ENCODE data around the gene C8A. TPM values are rescaled to one million over a fixed set of nuclear protein-coding genes. Genes with fewer than 3 reads are reported as not detected.

The C8A gene
- not detected for polyA plus RNA-seq (2013, experiment 1 of 2)
- not detected for polyA plus RNA-seq (2013, experiment 2 of 2)

GRCh38 chr1:56854521-56855099 lies at the start of gene C8A:
Gene C8A (plus strand): TSS chr1:56854797. CDS start chr1:56854902, 105 bp downstream.
- WGBS, result 98% methylated on average over 2 of the region's 3 CpGs
- Histone ChIP-seq H3K9me3 (ENCODE audit: insufficient read depth, low read depth, low read length) (no peaks in the 10 kb centered on the region), H3K36me3 (ENCODE audit: insufficient read depth, low read length) (no peaks in the 10 kb centered on the region), H3K27me3 (ENCODE audit: insufficient read depth, low read length) (no peaks in the 10 kb centered on the region), H3K9ac (ENCODE audit: low read depth, low read length) (no peak within 1 kb of the TSS), H3K4me3 (ENCODE audit: low read length) (no peak within 1 kb of the TSS), H3K27ac (ENCODE audit: low read depth, low read length) (no peak within 1 kb of the TSS), H3K4me1 (ENCODE audit: insufficient read depth, low read length) (peaks cover 11% of the 10 kb centered on the region; the same call in 1 of the 2 replicates)

GRCh38 chr1:56806804-56807203 lies 47.8 kb upstream of the C8A start:
- no peak overlapping the region for H3K4me3 ChIP-seq (ENCODE audit: low read length)
- H3K9me3 ChIP-seq (ENCODE audit: insufficient read depth, low read depth, low read length), result no peaks in the 10 kb centered on the region
- H3K9ac ChIP-seq (ENCODE audit: low read depth, low read length), result no peak overlapping the region
- no peak overlapping the region for H3K27ac ChIP-seq (ENCODE audit: low read depth, low read length)
- WGBS, result 57% methylated on average over 3 of the region's 3 CpGs
- H3K36me3 ChIP-seq (ENCODE audit: insufficient read depth, low read length), result no peaks in the 10 kb centered on the region
- H3K27me3 ChIP-seq (ENCODE audit: insufficient read depth, low read length), result no peaks in the 10 kb centered on the region
- H3K4me1 ChIP-seq (ENCODE audit: insufficient read depth, low read length), result peaks cover 3% of the 10 kb centered on the region; the same call in 1 of the 2 replicates

DNA sequence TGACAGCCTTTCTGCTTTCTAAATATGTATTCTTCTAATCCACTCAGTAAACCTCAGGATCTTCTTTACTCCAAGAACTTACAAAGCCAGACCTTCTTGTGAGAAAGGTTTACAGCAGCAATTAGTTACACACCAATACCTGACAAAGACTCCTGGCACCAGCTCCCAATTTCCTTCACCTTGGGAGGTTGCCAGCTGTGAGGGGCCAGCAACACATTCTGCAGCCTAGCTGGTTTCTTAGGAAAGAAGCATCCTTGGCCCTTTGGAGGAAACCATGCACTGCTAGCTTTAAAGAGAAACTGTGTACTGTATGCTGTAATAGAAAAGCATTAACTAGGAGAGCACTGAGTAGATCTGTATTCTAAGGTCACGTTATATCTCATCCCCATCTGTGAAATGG lies 46.2 kb upstream of the C8A start:
- no peak overlapping the region for H3K9ac ChIP-seq (ENCODE audit: low read depth, low read length)
- 100% methylated on average over 1 of the region's 1 CpG for WGBS
- no peaks in the 10 kb centered on the region for H3K36me3 ChIP-seq (ENCODE audit: insufficient read depth, low read length)
- H3K27ac ChIP-seq (ENCODE audit: low read depth, low read length), result no peak overlapping the region
- H3K9me3 ChIP-seq (ENCODE audit: insufficient read depth, low read depth, low read length), result no peaks in the 10 kb centered on the region
- H3K27me3 ChIP-seq (ENCODE audit: insufficient read depth, low read length), result no peaks in the 10 kb centered on the region
- H3K4me1 ChIP-seq (ENCODE audit: insufficient read depth, low read length), result peaks cover 3% of the 10 kb centered on the region; the same call in 1 of the 2 replicates
- no peak overlapping the region for H3K4me3 ChIP-seq (ENCODE audit: low read length)

DNA sequence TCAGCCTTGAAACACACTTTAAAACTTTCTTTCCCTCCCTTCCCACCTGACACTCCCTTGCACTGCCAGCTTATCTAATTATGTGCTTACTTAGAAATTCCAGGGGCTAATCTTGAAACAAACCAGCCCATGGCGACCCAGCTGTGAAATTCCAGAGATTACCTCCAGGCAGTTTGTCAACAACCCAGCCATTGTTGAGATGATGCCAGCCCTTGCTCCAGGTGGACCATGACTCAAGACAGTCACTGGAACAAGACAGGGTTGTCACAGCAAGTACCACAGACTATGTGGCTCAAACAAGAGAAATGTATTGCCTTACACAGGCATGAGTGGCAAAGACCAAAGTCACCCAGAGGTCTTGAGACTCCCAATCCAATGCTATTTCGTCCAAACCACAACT lies 43.3 kb upstream of the C8A start:
- WGBS, result 41% methylated on average over 1 of the region's 2 CpGs
- H3K36me3 ChIP-seq (ENCODE audit: insufficient read depth, low read length), result no peaks in the 10 kb centered on the region
- no peak overlapping the region for H3K9ac ChIP-seq (ENCODE audit: low read depth, low read length)
- no peak overlapping the region for H3K27ac ChIP-seq (ENCODE audit: low read depth, low read length)
- peaks cover 3% of the 10 kb centered on the region; the same call in 1 of the 2 replicates for H3K4me1 ChIP-seq (ENCODE audit: insufficient read depth, low read length)
- no peak overlapping the region for H3K4me3 ChIP-seq (ENCODE audit: low read length)
- no peaks in the 10 kb centered on the region for H3K27me3 ChIP-seq (ENCODE audit: insufficient read depth, low read length)
- 0 out of 2 replicates have a peak, but pooled peaks cover 2% of the 10 kb centered on the region for H3K9me3 ChIP-seq (ENCODE audit: insufficient read depth, low read depth, low read length)

GRCh38 chr1:56814205-56814604 lies 40.4 kb upstream of the C8A start:
- H3K27ac ChIP-seq (ENCODE audit: low read depth, low read length), result no peak overlapping the region
- H3K4me1 ChIP-seq (ENCODE audit: insufficient read depth, low read length), result peaks cover 9% of the 10 kb centered on the region; the same call in 1 of the 2 replicates
- WGBS, result 93% methylated on average over 2 of the region's 2 CpGs
- no peaks in the 10 kb centered on the region for H3K27me3 ChIP-seq (ENCODE audit: insufficient read depth, low read length)
- no peak overlapping the region for H3K9ac ChIP-seq (ENCODE audit: low read depth, low read length)
- H3K9me3 ChIP-seq (ENCODE audit: insufficient read depth, low read depth, low read length), result 0 out of 2 replicates have a peak, but pooled peaks cover 2% of the 10 kb centered on the region
- H3K4me3 ChIP-seq (ENCODE audit: low read length), result no peak overlapping the region
- no peaks in the 10 kb centered on the region for H3K36me3 ChIP-seq (ENCODE audit: insufficient read depth, low read length)

GRCh38 chr1:56816264-56816663 lies 38.3 kb upstream of the C8A start:
- 0 out of 2 replicates have a peak, but pooled peaks cover 2% of the 10 kb centered on the region for H3K9me3 ChIP-seq (ENCODE audit: insufficient read depth, low read depth, low read length)
- no peaks in the 10 kb centered on the region for H3K27me3 ChIP-seq (ENCODE audit: insufficient read depth, low read length)
- no peak overlapping the region for H3K27ac ChIP-seq (ENCODE audit: low read depth, low read length)
- no peaks in the 10 kb centered on the region for H3K36me3 ChIP-seq (ENCODE audit: insufficient read depth, low read length)
- WGBS, result 92% methylated on average over 1 of the region's 1 CpG
- H3K4me1 ChIP-seq (ENCODE audit: insufficient read depth, low read length), result peaks cover 18% of the 10 kb centered on the region; the same call in 1 of the 2 replicates
- H3K9ac ChIP-seq (ENCODE audit: low read depth, low read length), result no peak overlapping the region
- H3K4me3 ChIP-seq (ENCODE audit: low read length), result no peak overlapping the region

DNA sequence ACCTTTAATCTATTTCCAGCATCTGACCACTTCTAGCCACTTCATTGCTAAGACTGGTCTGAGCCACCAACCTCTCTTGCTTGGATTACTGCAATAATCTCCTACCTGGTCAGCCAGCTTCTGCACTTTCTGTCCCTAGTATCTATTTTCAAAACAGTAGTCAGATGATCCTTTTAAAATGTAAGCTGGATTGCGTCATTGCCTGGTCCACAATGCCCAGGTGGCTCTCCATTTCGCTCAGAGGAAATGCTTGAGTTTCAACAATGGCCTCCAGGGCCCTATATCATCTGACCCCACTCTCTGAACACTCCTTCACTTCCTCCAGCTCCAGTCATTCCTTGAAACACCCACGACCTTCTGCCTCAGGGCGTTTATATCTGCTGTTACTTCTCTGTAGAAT lies 37.7 kb upstream of the C8A start:
- 0 out of 2 replicates have a peak, but pooled peaks cover 2% of the 10 kb centered on the region for H3K9me3 ChIP-seq (ENCODE audit: insufficient read depth, low read depth, low read length)
- 88% methylated on average over 4 of the region's 4 CpGs for WGBS
- peaks cover 15% of the 10 kb centered on the region; the same call in 1 of the 2 replicates for H3K4me1 ChIP-seq (ENCODE audit: insufficient read depth, low read length)

GRCh38 chr1:56817716-56818463 lies 36.7 kb upstream of the C8A start:
- Histone ChIP-seq H3K9ac (ENCODE audit: low read depth, low read length) (no peak overlapping the region), H3K9me3 (ENCODE audit: insufficient read depth, low read depth, low read length) (0 out of 2 replicates have a peak, but pooled peaks cover 2% of the 10 kb centered on the region), H3K4me3 (ENCODE audit: low read length) (no peak overlapping the region), H3K27me3 (ENCODE audit: insufficient read depth, low read length) (peaks cover 7% of the 10 kb centered on the region; the same call in 1 of the 2 replicates), H3K27ac (ENCODE audit: low read depth, low read length) (no peak overlapping the region), H3K4me1 (ENCODE audit: insufficient read depth, low read length) (peaks cover 15% of the 10 kb centered on the region; the same call in 1 of the 2 replicates), H3K36me3 (ENCODE audit: insufficient read depth, low read length) (no peaks in the 10 kb centered on the region)
- WGBS, result 94% methylated on average over 6 of the region's 6 CpGs

More for the DNA sequence above, 37.7 kb upstream of the C8A start:
- no peaks in the 10 kb centered on the region for H3K36me3 ChIP-seq (ENCODE audit: insufficient read depth, low read length)
- no peak overlapping the region for H3K9ac ChIP-seq (ENCODE audit: low read depth, low read length)
- H3K27ac ChIP-seq (ENCODE audit: low read depth, low read length), result no peak overlapping the region
- H3K27me3 ChIP-seq (ENCODE audit: insufficient read depth, low read length), result peaks cover 4% of the 10 kb centered on the region; the same call in 1 of the 2 replicates
- H3K4me3 ChIP-seq (ENCODE audit: low read length), result no peak overlapping the region

DNA sequence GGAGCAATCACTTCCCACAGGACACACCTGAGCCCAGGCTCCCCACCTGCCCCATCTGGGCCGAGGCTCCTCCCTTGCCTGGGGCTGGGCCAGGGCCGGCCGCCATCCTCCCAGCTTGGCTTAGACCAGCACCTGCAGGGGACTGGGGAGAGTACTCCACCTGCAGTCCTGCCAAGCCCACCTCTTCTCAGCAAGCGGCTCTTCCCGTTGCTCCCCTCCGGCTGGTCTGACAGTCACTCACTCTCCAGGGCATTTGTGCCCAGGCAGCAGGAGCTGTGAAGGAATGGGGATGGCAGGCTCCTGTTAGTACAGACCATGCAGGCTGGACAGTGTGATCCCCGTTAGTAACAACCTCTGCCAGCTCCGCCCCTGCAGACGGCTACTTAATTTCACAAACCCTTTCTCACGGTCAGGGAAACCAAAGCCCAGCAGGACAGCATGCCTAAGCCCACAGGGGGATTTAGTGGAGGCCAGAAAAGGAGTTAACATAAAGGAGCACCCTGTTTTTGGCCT lies 35.2 kb upstream of the C8A start, which contains the start of gene FYB2:
Gene FYB2 (minus strand): TSS at position 18 of the 513 bp plus-strand sequence. CDS start 114 bp downstream, outside the sequence.
- peaks cover 15% of the 10 kb centered on the region; the same call in 1 of the 2 replicates for H3K4me1 ChIP-seq (ENCODE audit: insufficient read depth, low read length)
- no peaks in the 10 kb centered on the region for H3K36me3 ChIP-seq (ENCODE audit: insufficient read depth, low read length)
- WGBS, result 30% methylated on average over 10 of the region's 10 CpGs
- H3K4me3 ChIP-seq (ENCODE audit: low read length), result peak within 1 kb of the TSS; percentile 34; the same call in 1 of the 2 replicates
- H3K27ac ChIP-seq (ENCODE audit: low read depth, low read length), result peak within 1 kb of the TSS; percentile 31; the same call in 1 of the 2 replicates
- peaks cover 7% of the 10 kb centered on the region; the same call in 1 of the 2 replicates for H3K27me3 ChIP-seq (ENCODE audit: insufficient read depth, low read length)
- H3K9ac ChIP-seq (ENCODE audit: low read depth, low read length), result no peak within 1 kb of the TSS
- H3K9me3 ChIP-seq (ENCODE audit: insufficient read depth, low read depth, low read length), result 0 out of 2 replicates have a peak, but pooled peaks cover 2% of the 10 kb centered on the region

DNA sequence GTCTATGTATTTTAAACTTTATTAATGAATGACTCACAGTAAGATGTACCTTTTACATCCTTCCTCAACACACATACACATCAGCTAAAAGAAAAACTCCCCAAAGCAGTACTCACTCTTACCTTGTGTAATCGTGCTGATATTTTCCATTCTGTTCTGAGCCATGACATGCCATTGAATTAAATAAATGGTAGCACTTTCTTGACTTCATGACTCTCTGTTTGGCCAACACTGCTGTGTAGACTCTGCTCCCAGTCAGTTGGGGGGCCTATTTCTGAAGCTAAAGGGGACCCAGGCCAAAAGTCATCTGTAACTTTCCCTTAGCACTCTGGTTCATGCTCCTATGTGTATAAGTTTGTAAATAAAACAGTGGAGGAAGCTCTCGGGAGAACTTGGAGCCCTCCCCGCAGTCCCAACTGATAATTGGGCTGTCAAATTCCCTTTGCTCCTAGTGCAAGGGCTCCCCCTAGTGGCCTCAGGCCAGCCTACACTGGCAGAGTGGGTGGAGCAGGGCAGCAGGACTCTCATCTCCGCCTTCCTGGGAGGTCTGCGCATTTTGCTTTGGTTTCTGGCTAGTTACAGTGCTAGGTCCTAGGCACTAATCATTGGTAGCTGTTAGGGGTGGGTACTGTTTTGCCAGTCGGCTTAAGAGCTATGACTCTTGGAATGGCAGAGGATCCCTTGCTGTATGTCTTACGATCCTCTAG lies 33.7 kb upstream of the C8A start:
- Histone ChIP-seq H3K36me3 (ENCODE audit: insufficient read depth, low read length) (no peaks in the 10 kb centered on the region), H3K9me3 (ENCODE audit: insufficient read depth, low read depth, low read length) (no peaks in the 10 kb centered on the region), H3K9ac (ENCODE audit: low read depth, low read length) (no peak overlapping the region), H3K4me3 (ENCODE audit: low read length) (no peak overlapping the region), H3K27ac (ENCODE audit: low read depth, low read length) (no peak overlapping the region), H3K4me1 (ENCODE audit: insufficient read depth, low read length) (peaks cover 15% of the 10 kb centered on the region; the same call in 1 of the 2 replicates), H3K27me3 (ENCODE audit: insufficient read depth, low read length) (peaks cover 7% of the 10 kb centered on the region; the same call in 1 of the 2 replicates)
- WGBS, result 25% methylated on average over 7 of the region's 7 CpGs

Measured in HUES64 (cell line).